Stimulated activated effector memory CD8-positive, alpha-beta T cell treated with anti-CD3 and anti-CD28 coated beads, Interleukin-12 subunit alpha, Interleukin-12 subunit beta, amount 100 ng/mL, for 72 hours (primary cell): Measurements from ENCODE around the gene MAVS.
"Not testable (repeated sequence)": the region's sequence is repeated elsewhere in the genome, so short reads cannot be mapped to it uniquely, and the experiment has no call there.

Source experiments
- ATAC-seq: fragments of 150-1000 bp; cut with Tn5 transposase; 2 replicates; pipeline ENCODE4 v1.10.0; 2021
- DNase-seq, 2 donors: peaks; one replicate each; pipeline ENCODE4 v3.0.0; 2021 to 2022; ENCODE audit warnings: low spot score in 2 of 2
- H3K27ac Mint-ChIP-seq: one replicate; pipeline ENCODE4 v1.8.0; 2022; ENCODE audit warnings: mild to moderate bottlenecking, mixed read lengths
- H3K36me3 Mint-ChIP-seq: one replicate; pipeline ENCODE4 v1.8.0; 2022; ENCODE audit warnings: mild to moderate bottlenecking, mixed read lengths
- H3K4me1 Mint-ChIP-seq: one replicate; pipeline ENCODE4 v1.8.0; 2022; ENCODE audit warnings: mixed read lengths
- H3K4me3 Mint-ChIP-seq: one replicate; pipeline ENCODE4 v1.8.0; 2022; ENCODE audit warnings: mild to moderate bottlenecking, mixed read lengths
- H3K9me3 Mint-ChIP-seq: one replicate; pipeline ENCODE4 v1.8.0; 2022; ENCODE audit warnings: mixed read lengths

Gene MAVS

DNA sequence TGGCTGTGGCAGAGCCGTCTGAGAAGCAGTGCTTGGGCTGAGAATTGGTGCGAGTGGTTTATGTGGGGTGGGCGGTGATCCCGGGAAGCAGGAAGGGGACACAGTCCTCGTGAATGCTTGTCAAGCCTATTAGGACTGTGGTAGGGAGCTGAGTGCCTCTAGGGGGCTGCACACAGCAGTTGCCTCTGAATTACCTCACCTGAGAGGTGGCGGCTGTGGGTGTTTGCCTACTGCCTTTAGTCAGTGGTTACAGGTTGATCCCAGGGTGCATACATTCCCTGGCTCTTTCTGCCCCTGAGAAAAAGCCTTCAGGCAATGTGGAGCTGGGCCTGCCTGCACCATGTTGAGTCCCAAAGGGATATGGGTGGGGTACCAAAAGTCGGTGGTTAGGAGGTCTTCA is 21.1 kb upstream of the MAVS start:
- Mint-ChIP-seq H3K9me3 (no peaks in the 10 kb centered on the region), H3K27ac (peak overlapping the region; percentile 55), H3K4me3 (no peak overlapping the region), H3K4me1 (peaks cover 9% of the 10 kb centered on the region), H3K36me3 (peaks cover 31% of the 10 kb centered on the region)
- DNase-seq (no peak), ATAC-seq (no peak)

DNA sequence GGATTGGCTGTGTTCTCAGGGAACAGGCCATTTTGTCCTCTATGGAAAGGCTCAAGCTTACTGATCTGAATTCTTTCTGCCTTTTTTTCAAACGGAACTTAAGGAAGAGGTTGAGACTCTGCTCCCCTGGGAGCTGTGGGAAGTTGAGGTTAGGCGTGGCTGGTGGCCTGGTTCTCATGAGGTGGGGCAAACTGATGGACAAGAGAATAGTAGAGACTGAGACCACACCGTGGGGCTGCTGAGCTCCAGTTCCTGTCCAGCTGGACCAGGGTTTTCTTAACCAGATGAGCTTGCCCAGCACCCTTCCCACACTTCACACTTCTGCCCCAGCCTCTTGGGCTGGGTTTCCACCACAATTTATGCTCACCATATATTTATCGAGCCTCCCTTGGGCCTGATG is 20.2 kb upstream of the MAVS start:
- Mint-ChIP-seq H3K4me1 (peaks cover 7% of the 10 kb centered on the region), H3K36me3 (peaks cover 23% of the 10 kb centered on the region), H3K9me3 (no peaks in the 10 kb centered on the region), H3K4me3 (no peak overlapping the region), H3K27ac (peak overlapping the region; percentile 55)
- ATAC-seq (no peak), DNase-seq (no peak)

DNA sequence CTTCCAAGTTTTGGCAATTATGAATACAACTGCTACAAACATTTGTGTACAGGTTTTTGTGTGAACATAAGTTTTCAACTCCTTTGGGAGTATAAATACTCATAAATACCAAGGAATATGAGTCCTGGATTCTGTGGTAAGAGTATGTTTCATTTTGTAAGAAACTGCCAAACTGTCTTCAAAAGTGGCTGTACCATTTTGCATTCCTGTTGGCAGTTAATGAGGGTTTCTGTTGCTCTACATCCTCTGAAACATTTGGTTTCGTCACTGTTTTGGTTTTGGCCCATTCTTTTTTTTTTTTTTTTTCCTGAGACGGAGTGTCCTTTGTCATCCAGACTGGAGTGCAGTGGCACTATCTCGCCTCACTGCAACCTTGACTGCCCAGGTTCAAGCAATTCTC is 17.8 kb upstream of the MAVS start:
- Mint-ChIP-seq H3K36me3 (peaks cover 18% of the 10 kb centered on the region), H3K27ac (no peak overlapping the region), H3K4me3 (no peak overlapping the region), H3K4me1 (no peaks in the 10 kb centered on the region), H3K9me3 (no peaks in the 10 kb centered on the region)
- DNase-seq (no peak), ATAC-seq (no peak)

DNA sequence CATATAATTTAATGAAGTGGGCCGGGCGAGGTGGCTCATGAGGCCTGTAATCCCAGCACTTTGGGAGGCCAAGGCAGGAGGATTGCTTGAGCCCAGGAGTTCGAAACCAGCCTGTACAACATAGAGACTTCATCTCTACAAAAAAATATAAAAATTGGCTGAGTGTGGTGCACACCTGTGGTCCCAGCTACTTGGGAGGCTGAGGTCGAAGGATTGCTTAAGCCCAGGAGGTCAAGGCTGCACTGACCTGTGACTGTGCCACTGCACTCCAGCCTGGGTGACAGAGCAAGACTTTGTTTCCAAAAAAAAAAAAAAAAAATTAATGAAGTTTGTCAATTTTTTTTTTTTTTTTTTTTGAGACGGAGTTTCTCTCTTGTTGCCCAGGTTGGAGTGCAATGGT is 16.7 kb upstream of the MAVS start:
- not testable (repeated sequence) for ATAC-seq, H3K9me3 Mint-ChIP-seq, DNase-seq, H3K36me3 Mint-ChIP-seq, H3K4me1 Mint-ChIP-seq, H3K4me3 Mint-ChIP-seq
- H3K27ac Mint-ChIP-seq: peak overlapping the region; percentile 48

DNA sequence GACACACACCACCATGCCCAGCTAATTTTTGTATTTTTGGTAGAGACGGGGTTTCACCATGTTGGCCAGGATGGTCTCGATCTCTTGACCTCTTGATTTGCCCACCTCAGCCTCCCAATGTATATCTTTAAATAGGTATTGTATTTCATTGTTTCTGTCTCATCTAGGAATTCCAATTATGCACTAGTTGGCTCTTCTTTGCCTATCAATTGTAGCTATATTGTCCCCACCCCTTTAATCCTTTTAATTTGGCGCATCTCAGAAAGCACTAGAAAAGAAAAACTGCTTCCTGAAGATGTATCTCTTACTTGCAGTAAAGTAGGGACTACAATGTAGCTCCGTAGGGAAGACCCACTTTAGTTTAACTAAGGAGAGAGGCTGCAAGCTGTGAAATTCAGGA is 10.5 kb upstream of the MAVS start:
- no peak for DNase-seq
- no peak overlapping the region for H3K27ac Mint-ChIP-seq
- H3K36me3 Mint-ChIP-seq: no peaks in the 10 kb centered on the region
- no peak overlapping the region for H3K4me3 Mint-ChIP-seq
- no peaks in the 10 kb centered on the region for H3K9me3 Mint-ChIP-seq
- no peak for ATAC-seq
- no peaks in the 10 kb centered on the region for H3K4me1 Mint-ChIP-seq

DNA sequence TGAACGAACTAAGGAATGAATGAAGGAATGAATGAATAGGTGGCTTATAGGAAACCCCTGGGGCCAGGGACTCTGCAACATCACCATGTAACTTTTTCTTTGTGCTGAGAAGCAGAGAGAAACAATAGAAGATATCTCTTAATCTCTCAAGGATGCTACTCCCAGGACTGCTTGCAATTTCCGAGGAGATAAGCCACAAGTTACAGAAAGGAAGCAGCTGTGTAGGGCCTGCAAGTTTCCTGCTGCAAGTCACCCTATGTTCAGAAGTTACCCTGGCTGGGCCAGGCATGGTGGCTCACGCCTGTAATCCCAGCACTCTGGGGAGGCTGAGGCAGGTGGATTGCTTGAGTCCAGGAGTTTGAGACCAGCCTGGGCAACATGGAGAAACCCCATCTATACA is 7.3 kb upstream of the MAVS start:
- H3K4me3 Mint-ChIP-seq: no peak overlapping the region
- H3K4me1 Mint-ChIP-seq: no peaks in the 10 kb centered on the region
- H3K36me3 Mint-ChIP-seq: no peaks in the 10 kb centered on the region
- no peak for DNase-seq
- H3K9me3 Mint-ChIP-seq: no peaks in the 10 kb centered on the region
- peak overlapping the region; percentile 34 for H3K27ac Mint-ChIP-seq
- no peak for ATAC-seq

DNA sequence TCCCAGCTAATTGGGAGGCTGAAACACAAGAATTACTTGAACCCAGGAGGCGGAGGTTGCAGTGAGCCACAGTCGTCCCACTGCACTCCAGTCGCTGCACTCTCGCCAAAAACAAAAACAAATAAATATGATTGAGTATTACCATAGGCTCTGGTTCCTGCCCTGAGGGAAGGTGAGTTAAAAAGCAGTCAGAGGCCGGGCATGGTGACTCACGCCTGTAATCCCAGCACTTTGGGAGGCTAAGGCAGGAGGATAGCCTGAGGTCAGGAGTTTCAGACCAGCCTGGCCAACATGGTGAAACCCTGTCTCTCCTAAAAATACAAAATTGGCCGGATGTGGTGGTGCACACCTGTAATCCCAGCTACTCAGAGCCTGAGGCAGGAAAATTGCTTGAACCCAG is 6.4 kb upstream of the MAVS start:
- H3K4me1 Mint-ChIP-seq, H3K36me3 Mint-ChIP-seq, H3K27ac Mint-ChIP-seq, H3K9me3 Mint-ChIP-seq, ATAC-seq, DNase-seq, H3K4me3 Mint-ChIP-seq: not testable (repeated sequence)

DNA sequence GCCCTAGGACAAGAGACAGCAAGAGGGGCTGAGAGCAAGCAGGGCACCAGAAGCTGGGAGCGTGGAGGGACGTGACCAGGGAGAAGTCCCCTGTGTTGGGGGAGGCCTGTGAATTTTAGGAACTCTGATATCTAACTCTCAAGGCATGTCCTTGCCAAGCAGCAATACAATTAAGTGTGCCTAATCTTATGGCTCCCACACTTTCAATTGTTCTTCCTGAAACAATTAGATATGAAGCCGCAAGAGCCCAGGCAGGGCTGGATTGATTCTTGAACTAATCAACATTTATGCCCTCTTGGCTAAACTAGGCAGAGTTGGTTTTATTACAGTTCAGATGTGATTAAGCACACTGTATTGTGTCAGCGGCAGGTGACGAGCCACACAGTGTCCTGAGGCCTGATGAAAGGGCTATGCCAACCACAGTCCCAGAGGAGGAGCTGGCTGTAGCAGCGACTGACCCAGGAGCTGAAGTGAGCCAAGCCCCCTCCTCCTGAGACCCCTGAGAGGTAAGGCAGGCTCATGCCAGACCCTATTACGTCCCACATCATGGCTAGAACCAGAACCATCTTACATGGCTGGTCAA is 4.2 kb upstream of the MAVS start:
- H3K9me3 Mint-ChIP-seq: no peaks in the 10 kb centered on the region
- H3K4me1 Mint-ChIP-seq: peaks cover 4% of the 10 kb centered on the region
- H3K36me3 Mint-ChIP-seq: peaks cover 4% of the 10 kb centered on the region
- no peak overlapping the region for H3K27ac Mint-ChIP-seq
- H3K4me3 Mint-ChIP-seq: no peak overlapping the region
- no peak for ATAC-seq
- DNase-seq: no peak

DNA sequence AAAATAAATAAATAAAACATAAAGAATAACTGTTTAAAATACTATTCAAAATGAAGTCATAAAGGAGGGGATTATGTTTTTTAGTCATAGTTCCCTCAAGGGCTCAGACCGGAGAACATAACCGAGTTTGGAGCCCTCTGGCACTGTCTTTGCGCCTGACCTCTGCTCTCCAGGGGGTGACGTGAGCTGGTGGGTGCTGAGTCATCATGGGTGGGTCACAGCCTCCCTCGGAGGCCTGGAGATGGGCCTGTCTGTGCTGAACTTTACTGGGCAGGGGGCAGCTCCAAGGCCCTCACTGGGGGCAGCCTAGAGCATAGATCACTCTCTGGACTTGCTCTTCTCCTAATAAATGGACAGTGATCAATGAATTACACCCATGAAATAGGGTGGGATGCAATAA is 3.1 kb upstream of the MAVS start:
- DNase-seq (no peak), ATAC-seq (no peak)
- Mint-ChIP-seq H3K9me3 (no peaks in the 10 kb centered on the region), H3K4me1 (peaks cover 13% of the 10 kb centered on the region), H3K4me3 (no peak overlapping the region), H3K27ac (no peak overlapping the region), H3K36me3 (peaks cover 4% of the 10 kb centered on the region)

DNA sequence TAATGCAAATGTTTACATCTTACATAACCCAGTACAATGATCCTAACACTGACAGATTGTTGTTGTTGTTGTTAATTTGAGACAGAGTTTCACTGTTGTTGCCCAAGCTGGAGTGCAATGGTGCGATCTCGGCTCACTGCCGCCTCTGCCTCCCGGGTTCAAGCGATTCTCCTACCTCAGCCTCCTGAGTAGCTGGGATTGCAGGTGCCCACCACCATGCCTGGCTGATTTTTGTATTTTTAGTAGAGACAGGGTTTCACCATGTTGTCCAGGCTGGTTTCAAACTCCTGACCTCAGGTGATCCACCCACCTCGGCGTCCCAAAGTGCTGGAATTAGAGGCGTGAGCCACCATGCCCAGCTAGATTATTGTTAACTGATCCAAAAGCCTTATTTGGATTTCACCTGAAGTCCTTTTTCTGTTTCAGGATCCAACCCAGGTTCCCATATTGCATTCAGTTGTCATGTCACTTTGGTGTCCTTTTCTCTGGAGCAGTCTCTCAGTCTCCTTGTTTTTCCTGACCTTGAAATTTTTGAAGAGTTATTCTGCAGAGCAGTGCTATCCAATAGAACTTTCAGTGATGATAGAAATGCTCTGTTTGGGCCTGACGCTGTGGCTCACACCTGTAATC is 2.5 kb upstream of the MAVS start:
- H3K27ac Mint-ChIP-seq, DNase-seq, ATAC-seq, H3K4me3 Mint-ChIP-seq, H3K9me3 Mint-ChIP-seq, H3K36me3 Mint-ChIP-seq: not testable (repeated sequence)
- H3K4me1 Mint-ChIP-seq: peaks cover 19% of the 10 kb centered on the region

DNA sequence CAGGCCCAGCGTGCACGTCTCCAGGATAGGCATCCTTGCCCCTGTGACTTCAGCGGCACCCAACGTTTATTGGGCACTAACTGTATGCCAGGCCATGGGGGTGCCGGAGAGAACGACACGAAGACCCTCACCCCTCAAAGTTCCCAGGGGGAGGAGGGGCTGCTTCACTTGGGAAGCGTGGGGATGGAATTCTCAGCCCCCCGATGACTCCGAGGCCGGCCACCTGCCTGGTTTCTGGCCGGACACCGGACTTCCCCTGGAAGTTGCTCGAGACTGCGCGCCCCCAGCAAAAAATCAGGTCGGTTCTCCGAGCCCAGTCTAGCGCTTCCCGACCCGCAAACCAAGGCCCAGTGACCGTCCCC is 275 bp upstream of the MAVS start:
- Mint-ChIP-seq H3K4me1 (peaks cover 25% of the 10 kb centered on the region), H3K36me3 (peaks cover 22% of the 10 kb centered on the region), H3K4me3 (peak overlapping the region; percentile 84), H3K27ac (peak overlapping the region; percentile 95), H3K9me3 (no peaks in the 10 kb centered on the region)
- no peak for ATAC-seq
- DNase-seq: peak in 1 of 2 donors; percentile 62

DNA sequence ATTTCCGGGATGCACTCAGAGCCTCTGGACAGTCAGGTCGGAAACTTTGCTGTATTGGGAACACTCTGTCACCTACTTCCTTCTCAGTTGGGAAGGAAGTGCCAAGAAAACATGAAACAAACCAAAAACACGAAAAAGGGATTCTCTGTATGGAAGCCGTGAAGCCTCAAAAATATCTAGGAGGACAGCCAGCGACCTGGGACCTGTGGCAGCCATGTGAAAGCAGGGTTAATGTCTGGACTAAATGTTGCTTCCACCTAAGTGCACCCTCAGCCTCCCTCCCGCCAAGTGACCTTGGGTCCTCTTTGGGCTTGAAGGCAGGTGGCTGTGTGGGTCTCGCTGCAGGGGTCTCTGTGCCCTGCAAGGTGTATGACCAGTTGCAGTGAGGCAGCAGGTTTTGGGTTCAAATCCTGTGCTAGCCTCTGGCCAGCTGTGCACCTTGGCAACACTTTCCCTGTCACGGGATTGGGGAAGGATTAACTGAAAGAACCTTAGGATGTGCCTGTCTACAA is 851 bp downstream of the MAVS start:
- DNase-seq: no peak
- no peak for ATAC-seq
- Mint-ChIP-seq H3K4me3 (peak overlapping the region; percentile 84), H3K36me3 (peaks cover 23% of the 10 kb centered on the region), H3K9me3 (no peaks in the 10 kb centered on the region), H3K4me1 (peaks cover 25% of the 10 kb centered on the region), H3K27ac (peak overlapping the region; percentile 95)

DNA sequence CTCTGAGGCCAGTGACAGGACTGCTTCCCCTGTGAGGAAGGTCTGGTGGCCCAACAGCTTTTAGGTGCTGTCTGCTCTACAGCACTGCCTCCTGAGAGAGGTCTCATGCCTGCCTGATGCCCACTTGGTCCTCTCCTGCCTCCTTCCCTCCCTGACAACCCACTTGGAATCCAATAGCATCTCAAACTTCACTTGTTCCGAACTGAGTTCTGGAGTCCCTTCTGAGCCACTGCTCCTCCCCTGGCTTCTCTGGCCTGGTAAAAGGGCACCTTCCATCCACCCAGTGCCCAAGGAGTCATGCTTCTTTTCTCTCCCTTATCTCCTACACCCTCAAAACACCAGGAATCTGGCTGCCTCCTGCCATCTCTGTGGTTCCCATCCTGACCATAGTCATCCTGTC is 1.9 kb downstream of the MAVS start:
- DNase-seq (no peak), ATAC-seq (no peak)
- Mint-ChIP-seq H3K9me3 (no peaks in the 10 kb centered on the region), H3K36me3 (peaks cover 23% of the 10 kb centered on the region), H3K4me3 (peak overlapping the region; percentile 84), H3K4me1 (peaks cover 25% of the 10 kb centered on the region), H3K27ac (peak overlapping the region; percentile 71)

DNA sequence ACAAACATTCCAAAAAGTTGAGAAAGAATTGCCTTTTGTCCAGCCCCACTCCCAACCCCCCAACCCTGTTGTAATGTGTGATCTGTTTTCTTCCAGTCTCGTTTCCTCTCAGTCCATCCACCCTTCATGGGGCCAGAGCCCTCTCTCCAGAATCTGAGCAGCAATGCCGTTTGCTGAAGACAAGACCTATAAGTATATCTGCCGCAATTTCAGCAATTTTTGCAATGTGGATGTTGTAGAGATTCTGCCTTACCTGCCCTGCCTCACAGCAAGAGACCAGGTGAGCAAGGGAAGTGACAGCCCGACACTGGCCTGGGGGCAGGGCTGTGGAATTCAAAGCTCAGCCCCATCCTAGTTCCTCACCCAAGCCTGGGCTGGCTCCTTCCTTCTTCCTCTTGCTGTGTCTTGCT is 7.8 kb downstream of the MAVS start:
- no peak for DNase-seq
- H3K9me3 Mint-ChIP-seq: no peaks in the 10 kb centered on the region

DNA sequence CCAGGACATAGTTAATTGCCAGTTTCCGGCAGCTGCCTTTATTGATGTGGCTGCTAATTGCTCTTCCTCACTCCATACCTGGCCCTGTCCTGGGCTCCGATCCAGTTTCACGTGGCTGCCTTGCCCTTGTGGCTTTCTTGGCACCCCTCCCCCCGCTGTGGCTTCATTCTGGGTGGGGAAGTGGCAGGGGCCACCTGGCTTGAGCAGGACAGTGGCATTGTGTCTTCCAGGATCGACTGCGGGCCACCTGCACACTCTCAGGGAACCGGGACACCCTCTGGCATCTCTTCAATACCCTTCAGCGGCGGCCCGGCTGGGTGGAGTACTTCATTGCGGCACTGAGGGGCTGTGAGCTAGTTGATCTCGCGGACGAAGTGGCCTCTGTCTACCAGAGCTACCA is 10.8 kb downstream of the MAVS start:
- no peak overlapping the region for H3K27ac Mint-ChIP-seq
- H3K4me3 Mint-ChIP-seq: no peak overlapping the region
- no peaks in the 10 kb centered on the region for H3K9me3 Mint-ChIP-seq
- ATAC-seq (no peak), DNase-seq (no peak)
- peaks cover 84% of the 10 kb centered on the region for H3K36me3 Mint-ChIP-seq
- peaks cover 16% of the 10 kb centered on the region for H3K4me1 Mint-ChIP-seq

More for the DNA sequence above, 7.8 kb downstream of the MAVS start:
- Mint-ChIP-seq H3K36me3 (peaks cover 72% of the 10 kb centered on the region), H3K27ac (no peak overlapping the region), H3K4me1 (peaks cover 19% of the 10 kb centered on the region), H3K4me3 (no peak overlapping the region)
- peak; percentile 16 for ATAC-seq

DNA sequence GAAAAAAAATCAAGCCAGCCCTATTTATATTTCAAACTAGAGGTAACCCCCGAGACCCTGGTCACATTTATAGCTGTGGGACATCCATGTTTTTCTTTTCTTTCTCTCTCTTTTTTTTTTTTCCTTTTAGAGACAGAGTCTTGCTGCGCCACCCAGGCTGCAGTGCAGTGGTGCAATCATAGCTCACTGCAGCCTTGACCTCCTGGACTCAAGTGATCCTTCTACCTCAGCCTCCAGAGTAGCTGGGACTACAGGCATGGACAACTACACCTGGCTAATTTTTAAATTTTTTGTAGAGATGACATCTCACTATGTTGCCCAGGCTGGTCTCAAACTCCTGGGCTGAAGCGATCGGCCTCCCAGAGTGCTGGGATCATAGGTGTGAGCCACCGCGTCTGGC is 12.1 kb downstream of the MAVS start:
- Mint-ChIP-seq H3K4me3 (no peak overlapping the region), H3K9me3 (no peaks in the 10 kb centered on the region), H3K36me3 (peaks cover 96% of the 10 kb centered on the region), H3K27ac (no peak overlapping the region), H3K4me1 (peaks cover 27% of the 10 kb centered on the region)
- DNase-seq (no peak), ATAC-seq (no peak)
